CD4-positive, alpha-beta T cell treated with Interleukin-12 subunit alpha and Interleukin-12 subunit beta, for 1 hour (primary cell): ENCODE data around the gene APOOL.

Source experiments
- DNase-seq: peaks from one replicate; pipeline ENCODE4 v3.0.0-alpha.2; 2020

Gene APOOL

GRCh38 chrX:85089321-85089840 lies 85.7 kb downstream of the APOOL start:
- DNase-seq: no peak

- no peak for DNase-seq
Observed at GRCh38 chrX:85107407-85107806, 103.7 kb downstream of the APOOL start.

GRCh38 chrX:85108165-85108564 lies 104.5 kb downstream of the APOOL start:
- DNase-seq: no peak

GRCh38 chrX:85109235-85109634 lies 105.6 kb downstream of the APOOL start:
- DNase-seq: no peak

- DNase-seq: no peak
Observed at GRCh38 chrX:85111347-85111746, 107.7 kb downstream of the APOOL start.

GRCh38 chrX:85112293-85112692 lies 108.6 kb downstream of the APOOL start:
- no peak for DNase-seq

GRCh38 chrX:85113746-85114145 lies 110.1 kb downstream of the APOOL start:
- DNase-seq: no peak

- no peak for DNase-seq
Observed at GRCh38 chrX:85114171-85114570, 110.5 kb downstream of the APOOL start.

GRCh38 chrX:85114776-85115175 lies 111.1 kb downstream of the APOOL start:
- no peak for DNase-seq

- no peak for DNase-seq
Observed at GRCh38 chrX:85115252-85115651, 111.6 kb downstream of the APOOL start.

- DNase-seq: no peak
Observed at GRCh38 chrX:85136409-85136808, 132.7 kb downstream of the APOOL start.

GRCh38 chrX:85139422-85139821 lies 135.7 kb downstream of the APOOL start:
- DNase-seq: no peak

GRCh38 chrX:85140964-85141363 lies 137.3 kb downstream of the APOOL start:
- DNase-seq: no peak
